NCI-H460 (cell line): ENCODE data around the gene GRIN1. TPM values are rescaled to one million over a fixed set of nuclear protein-coding genes. Genes with fewer than 3 reads are reported as not detected.
"Not testable (repeated sequence)": the region's sequence is repeated elsewhere in the genome, so short reads cannot be mapped to it uniquely, and the experiment has no call there.

Experiments used
- DNase-seq: peaks from one replicate; pipeline ENCODE4 v3.0.0-alpha.2; 2016; ENCODE audit warnings: low read depth; ENCODE audit errors: extremely low read depth
- total RNA-seq: library from RNA; depleted of rRNA; stranded (reverse); fragments of >200 nt; shearing (Covaris generic); gene quantifications from 2 replicates; pipeline ENCODE4 v1.2.3, GENCODE V29; 2014

The GRIN1 gene
- total RNA-seq, 1 experiment from 2014 or later, result not detected

- no peak for DNase-seq
Measured at GRCh38 chr9:137110911-137111787, 27.8 kb upstream of the GRIN1 start.

GRCh38 chr9:137111788-137112563 is 27.0 kb upstream of the GRIN1 start:
- DNase-seq, result no peak

GRCh38 chr9:137112564-137113384 is 26.2 kb upstream of the GRIN1 start:
- DNase-seq, result no peak

- no peak for DNase-seq
Measured at GRCh38 chr9:137113385-137114159, 25.4 kb upstream of the GRIN1 start.

GRCh38 chr9:137114220-137114612 is 24.7 kb upstream of the GRIN1 start:
- DNase-seq, result no peak

- DNase-seq, result peak; percentile 39
Measured at GRCh38 chr9:137114613-137115393, 24.2 kb upstream of the GRIN1 start, which contains the start of gene DPP7. Gene DPP7, minus strand, starts transcription at chr9:137114733. Its CDS starts 20 bp downstream, at chr9:137114713.

- DNase-seq, result no peak
Measured at GRCh38 chr9:137115394-137116026, 23.4 kb upstream of the GRIN1 start.

GRCh38 chr9:137116027-137116507 is 22.9 kb upstream of the GRIN1 start:
- no peak for DNase-seq

- DNase-seq, result no peak
Measured at GRCh38 chr9:137116728-137117127, 22.2 kb upstream of the GRIN1 start.

GRCh38 chr9:137117269-137117731 is 21.7 kb upstream of the GRIN1 start:
- DNase-seq, result no peak

- DNase-seq, result not testable (repeated sequence)
Measured at GRCh38 chr9:137118092-137118603, 20.8 kb upstream of the GRIN1 start.

- not testable (repeated sequence) for DNase-seq
Measured at GRCh38 chr9:137121927-137122795, 16.8 kb upstream of the GRIN1 start.

GRCh38 chr9:137122796-137123467 is 16.0 kb upstream of the GRIN1 start:
- not testable (repeated sequence) for DNase-seq

GRCh38 chr9:137123468-137123837 is 15.5 kb upstream of the GRIN1 start:
- no peak for DNase-seq

- DNase-seq, result not testable (repeated sequence)
Measured at GRCh38 chr9:137123952-137124462, 14.9 kb upstream of the GRIN1 start.

- DNase-seq, result no peak
Measured at GRCh38 chr9:137126786-137127185, 12.2 kb upstream of the GRIN1 start.
